GM10248 (cell line): Measurements from ENCODE around the gene ANO5.

Experiments
- CTCF ChIA-PET: fragments of 300-600 bp; sonication (Branson Sonifier 250); formaldehyde crosslinking; extraction: SDS; loops from one replicate; lab custom pipeline; 2021; ENCODE audit warnings: antibody characterized with exemption; lab: Yijun Ruan, JAX
- POLR2A ChIA-PET: fragments of 350-650 bp; sonication (Branson Sonifier 250); formaldehyde crosslinking; extraction: SDS; loops from one replicate; lab custom pipeline; 2020; ENCODE audit warnings: antibody characterized with exemption; lab: Yijun Ruan, JAX
- DNase-seq: peaks from one replicate; pipeline ENCODE4 v3.0.0; 2012; ENCODE audit errors: extremely low spot score
- TF ChIP-seq, protein P1 (sequence below): IDR thresholded peaks from 2 replicates; pipeline ENCODE4 v1.5.1; 2012; ENCODE audit warnings: mild to moderate bottlenecking, low read depth; ENCODE audit errors: extremely low read depth, missing control alignments, control extremely low read depth

The ANO5 gene

DNA sequence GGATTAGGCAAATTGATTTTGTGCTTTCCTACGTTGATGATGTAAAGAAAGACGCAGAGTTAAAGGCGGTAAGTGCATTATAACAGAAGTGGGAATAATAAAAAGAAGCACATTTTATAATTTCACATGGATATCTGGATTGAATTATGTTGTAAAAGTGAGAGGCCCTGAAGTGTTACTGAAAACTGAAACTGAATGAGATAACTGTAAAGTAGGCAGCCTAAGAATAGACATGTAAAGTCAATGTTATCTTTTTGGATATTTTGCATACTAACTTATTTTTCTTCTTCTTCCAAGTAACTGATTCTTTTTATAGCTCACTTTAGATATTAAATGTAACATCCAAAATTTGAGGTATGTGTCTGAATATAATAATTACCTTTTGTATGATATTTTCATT lies 28.3 kb downstream of the ANO5 start:
- TF ChIP-seq, protein P1, sequence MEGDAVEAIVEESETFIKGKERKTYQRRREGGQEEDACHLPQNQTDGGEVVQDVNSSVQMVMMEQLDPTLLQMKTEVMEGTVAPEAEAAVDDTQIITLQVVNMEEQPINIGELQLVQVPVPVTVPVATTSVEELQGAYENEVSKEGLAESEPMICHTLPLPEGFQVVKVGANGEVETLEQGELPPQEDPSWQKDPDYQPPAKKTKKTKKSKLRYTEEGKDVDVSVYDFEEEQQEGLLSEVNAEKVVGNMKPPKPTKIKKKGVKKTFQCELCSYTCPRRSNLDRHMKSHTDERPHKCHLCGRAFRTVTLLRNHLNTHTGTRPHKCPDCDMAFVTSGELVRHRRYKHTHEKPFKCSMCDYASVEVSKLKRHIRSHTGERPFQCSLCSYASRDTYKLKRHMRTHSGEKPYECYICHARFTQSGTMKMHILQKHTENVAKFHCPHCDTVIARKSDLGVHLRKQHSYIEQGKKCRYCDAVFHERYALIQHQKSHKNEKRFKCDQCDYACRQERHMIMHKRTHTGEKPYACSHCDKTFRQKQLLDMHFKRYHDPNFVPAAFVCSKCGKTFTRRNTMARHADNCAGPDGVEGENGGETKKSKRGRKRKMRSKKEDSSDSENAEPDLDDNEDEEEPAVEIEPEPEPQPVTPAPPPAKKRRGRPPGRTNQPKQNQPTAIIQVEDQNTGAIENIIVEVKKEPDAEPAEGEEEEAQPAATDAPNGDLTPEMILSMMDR, result no peak
- CTCF ChIA-PET, result no interaction called here
- POLR2A ChIA-PET, result no interaction called here
- no peak for DNase-seq

DNA sequence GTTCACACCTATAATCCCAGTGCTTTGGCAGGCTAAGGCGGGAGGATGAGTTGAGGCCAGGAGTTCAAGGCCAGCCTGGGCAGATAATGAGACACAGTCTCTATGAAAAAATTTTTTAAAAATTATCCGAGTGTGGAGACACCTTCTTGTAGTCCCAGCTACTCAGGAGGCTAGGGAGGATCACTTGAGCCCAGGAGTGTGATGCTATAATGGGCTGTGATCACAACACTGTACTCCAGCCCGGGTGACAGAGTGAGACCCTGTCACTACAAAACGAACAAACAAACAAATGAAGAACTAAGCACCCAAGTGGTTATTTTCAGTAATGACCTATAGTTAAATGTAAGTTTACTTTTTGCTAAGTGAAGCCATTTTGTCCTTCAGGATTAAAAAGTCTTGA lies 32.3 kb downstream of the ANO5 start:
- DNase-seq, result no peak
- CTCF ChIA-PET, result no interaction called here
- TF ChIP-seq, protein P1, result no peak
- POLR2A ChIA-PET, result no interaction called here

GRCh38 chr11:22234743-22235142 lies 41.9 kb downstream of the ANO5 start:
- ChIA-PET CTCF (interaction anchor here (0.9 to 3.2 kb wide), 3 partner anchors 9 to 15 kb away, joined by 3 to 18 read pairs (median 4); no protein-coding TSS in a partner anchor), POLR2A (no interaction called here)
- TF ChIP-seq, protein P1, result no peak
- no peak for DNase-seq

GRCh38 chr11:22244986-22245592 lies 52.2 kb downstream of the ANO5 start:
- ChIA-PET POLR2A (no interaction called here), CTCF (interaction anchor here (0.7 to 5.5 kb wide), 22 partner anchors 10 to 585 kb away, joined by 3 to 52 read pairs (median 4); partner anchors contain the start of gene SVIP)
- peak; percentile 5 for DNase-seq
- TF ChIP-seq, protein P1, result peak; percentile 46

DNA sequence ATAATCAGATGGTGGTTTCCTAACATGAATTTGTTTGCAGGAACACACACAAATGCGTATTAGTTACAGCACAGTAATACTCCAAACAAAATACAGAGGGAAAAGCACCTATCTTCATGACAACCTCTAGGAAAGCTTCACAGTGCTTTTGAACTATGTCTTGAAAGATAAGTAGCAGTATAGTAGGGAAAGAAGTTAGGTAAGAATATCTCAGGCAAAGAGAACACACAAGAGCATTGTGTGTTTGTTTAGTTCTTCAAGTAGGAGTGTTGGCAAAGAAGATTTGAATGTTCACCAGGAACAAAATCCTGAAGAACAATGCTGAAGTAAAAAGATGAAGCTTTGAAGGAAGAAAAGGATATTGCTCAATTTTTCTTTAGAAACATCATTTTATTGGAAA lies 54.1 kb downstream of the ANO5 start:
- POLR2A ChIA-PET, result no interaction called here
- DNase-seq, result no peak
- TF ChIP-seq, protein P1, result no peak
- CTCF ChIA-PET, result interaction anchor here (1.2 kb wide), 1 partner anchor 13 kb away, joined by 4 read pairs; no protein-coding TSS in a partner anchor

- POLR2A ChIA-PET, result no interaction called here
- TF ChIP-seq, protein P1, result no peak
- CTCF ChIA-PET, result interaction anchor here (0.8 kb wide), 1 partner anchor 11 kb away, joined by 3 read pairs; no protein-coding TSS in a partner anchor
- DNase-seq, result no peak
Measured at GRCh38 chr11:22249871-22250270, 57.0 kb downstream of the ANO5 start.
